ENCODE measurements around the gene ANGEL1. TPM values are rescaled to one million over a fixed set of nuclear protein-coding genes. Genes with fewer than 3 reads are reported as not detected.

The ANGEL1 gene
- total and polyA plus RNA-seq, 2 of the 13 experiments (the other 11 are each of a cell fraction or from before 2014, with no cell fraction given), result 14.3 to 20.1 TPM

DNA sequence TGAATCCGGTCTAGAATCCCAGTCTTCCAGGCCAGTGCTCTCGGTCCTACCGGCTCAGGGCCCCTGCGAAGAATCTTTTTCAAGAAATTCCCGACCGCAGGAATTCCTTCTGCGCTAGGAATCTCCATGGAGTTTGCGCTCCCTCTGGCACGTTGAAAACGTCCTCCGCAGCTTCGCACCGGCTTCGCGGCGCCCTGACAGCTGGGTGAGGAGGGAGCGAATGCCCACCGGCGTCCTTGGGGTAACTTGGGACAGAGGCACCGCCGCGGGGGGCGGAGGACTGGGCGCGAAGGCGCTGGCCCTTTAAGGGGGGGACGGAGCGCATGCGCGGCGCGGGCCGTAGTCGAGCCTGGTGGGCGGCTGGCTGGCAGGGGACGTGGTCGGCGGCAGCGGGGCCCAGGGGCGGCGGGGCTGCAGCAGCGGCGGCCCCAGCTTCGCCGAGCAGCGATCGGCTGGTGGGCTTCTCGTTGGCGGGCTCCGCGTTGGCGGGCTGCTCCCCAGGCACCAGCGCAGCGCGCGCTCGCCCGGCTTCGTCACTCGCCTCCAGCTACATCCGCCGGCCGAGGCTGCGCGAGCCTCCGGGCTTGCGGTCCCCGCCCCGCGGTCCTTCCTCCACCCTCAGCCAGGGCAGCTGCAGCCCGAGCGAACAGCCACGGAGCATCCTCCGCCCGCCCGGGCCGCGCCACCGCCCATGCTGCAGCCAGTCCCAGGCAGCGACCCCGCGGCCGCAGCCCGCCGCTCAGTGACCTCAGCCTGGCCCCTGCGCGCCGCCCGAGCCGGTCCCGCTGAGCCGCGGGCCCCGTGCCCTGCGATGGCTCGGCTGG, 51.3 kb downstream of the ANGEL1 start, which contains the start of gene VASH1 (continued):
- TF ChIP-seq, protein P1, sequence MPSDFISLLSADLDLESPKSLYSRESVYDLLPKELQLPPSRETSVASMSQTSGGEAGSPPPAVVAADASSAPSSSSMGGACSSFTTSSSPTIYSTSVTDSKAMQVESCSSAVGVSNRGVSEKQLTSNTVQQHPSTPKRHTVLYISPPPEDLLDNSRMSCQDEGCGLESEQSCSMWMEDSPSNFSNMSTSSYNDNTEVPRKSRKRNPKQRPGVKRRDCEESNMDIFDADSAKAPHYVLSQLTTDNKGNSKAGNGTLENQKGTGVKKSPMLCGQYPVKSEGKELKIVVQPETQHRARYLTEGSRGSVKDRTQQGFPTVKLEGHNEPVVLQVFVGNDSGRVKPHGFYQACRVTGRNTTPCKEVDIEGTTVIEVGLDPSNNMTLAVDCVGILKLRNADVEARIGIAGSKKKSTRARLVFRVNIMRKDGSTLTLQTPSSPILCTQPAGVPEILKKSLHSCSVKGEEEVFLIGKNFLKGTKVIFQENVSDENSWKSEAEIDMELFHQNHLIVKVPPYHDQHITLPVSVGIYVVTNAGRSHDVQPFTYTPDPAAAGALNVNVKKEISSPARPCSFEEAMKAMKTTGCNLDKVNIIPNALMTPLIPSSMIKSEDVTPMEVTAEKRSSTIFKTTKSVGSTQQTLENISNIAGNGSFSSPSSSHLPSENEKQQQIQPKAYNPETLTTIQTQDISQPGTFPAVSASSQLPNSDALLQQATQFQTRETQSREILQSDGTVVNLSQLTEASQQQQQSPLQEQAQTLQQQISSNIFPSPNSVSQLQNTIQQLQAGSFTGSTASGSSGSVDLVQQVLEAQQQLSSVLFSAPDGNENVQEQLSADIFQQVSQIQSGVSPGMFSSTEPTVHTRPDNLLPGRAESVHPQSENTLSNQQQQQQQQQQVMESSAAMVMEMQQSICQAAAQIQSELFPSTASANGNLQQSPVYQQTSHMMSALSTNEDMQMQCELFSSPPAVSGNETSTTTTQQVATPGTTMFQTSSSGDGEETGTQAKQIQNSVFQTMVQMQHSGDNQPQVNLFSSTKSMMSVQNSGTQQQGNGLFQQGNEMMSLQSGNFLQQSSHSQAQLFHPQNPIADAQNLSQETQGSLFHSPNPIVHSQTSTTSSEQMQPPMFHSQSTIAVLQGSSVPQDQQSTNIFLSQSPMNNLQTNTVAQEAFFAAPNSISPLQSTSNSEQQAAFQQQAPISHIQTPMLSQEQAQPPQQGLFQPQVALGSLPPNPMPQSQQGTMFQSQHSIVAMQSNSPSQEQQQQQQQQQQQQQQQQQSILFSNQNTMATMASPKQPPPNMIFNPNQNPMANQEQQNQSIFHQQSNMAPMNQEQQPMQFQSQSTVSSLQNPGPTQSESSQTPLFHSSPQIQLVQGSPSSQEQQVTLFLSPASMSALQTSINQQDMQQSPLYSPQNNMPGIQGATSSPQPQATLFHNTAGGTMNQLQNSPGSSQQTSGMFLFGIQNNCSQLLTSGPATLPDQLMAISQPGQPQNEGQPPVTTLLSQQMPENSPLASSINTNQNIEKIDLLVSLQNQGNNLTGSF (CRISPR knock-in tag; IDR thresholded peaks at IDR 0.05), result peak; percentile 50; the same call in 1 of the 2 replicates
- TF ChIP-seq ZSCAN21 (CRISPR knock-in tag; IDR thresholded peaks at IDR 0.05; ENCODE audit: borderline replicate concordance), result peak; percentile 25; the same call in 1 of the 2 replicates
- TF ChIP-seq MAF1 (CRISPR knock-in tag; IDR thresholded peaks at IDR 0.05; ENCODE audit: borderline replicate concordance), result no peak
- no peak for TF ChIP-seq ZNF660 (CRISPR knock-in tag; IDR thresholded peaks at IDR 0.05; ENCODE audit: borderline replicate concordance, low read depth)
- TF ChIP-seq ZZZ3 (CRISPR knock-in tag; IDR thresholded peaks at IDR 0.05; ENCODE audit: borderline replicate concordance), result no peak
- no peak for TF ChIP-seq HDAC6 (IDR thresholded peaks at IDR 0.05; ENCODE audit: low read depth, low read length)
- TF ChIP-seq EED (CRISPR knock-in tag; IDR thresholded peaks at IDR 0.05), result peak; percentile 57; the same call in 1 of the 2 replicates
- TF ChIP-seq, protein P2, sequence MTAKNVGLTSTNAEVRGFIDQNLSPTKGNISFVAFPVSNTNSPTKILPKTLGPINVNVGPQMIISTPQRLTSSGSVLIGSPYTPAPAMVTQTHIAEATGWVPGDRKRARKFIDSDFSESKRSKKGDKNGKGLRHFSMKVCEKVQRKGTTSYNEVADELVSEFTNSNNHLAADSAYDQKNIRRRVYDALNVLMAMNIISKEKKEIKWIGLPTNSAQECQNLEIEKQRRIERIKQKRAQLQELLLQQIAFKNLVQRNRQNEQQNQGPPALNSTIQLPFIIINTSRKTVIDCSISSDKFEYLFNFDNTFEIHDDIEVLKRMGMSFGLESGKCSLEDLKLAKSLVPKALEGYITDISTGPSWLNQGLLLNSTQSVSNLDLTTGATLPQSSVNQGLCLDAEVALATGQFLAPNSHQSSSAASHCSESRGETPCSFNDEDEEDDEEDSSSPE (CRISPR knock-in tag; IDR thresholded peaks at IDR 0.05), result peak; percentile 23
- TF ChIP-seq PHF8 (CRISPR knock-in tag; IDR thresholded peaks at IDR 0.05), result peak; percentile 19; the same call in 1 of the 2 replicates
- TF ChIP-seq, protein P3, sequence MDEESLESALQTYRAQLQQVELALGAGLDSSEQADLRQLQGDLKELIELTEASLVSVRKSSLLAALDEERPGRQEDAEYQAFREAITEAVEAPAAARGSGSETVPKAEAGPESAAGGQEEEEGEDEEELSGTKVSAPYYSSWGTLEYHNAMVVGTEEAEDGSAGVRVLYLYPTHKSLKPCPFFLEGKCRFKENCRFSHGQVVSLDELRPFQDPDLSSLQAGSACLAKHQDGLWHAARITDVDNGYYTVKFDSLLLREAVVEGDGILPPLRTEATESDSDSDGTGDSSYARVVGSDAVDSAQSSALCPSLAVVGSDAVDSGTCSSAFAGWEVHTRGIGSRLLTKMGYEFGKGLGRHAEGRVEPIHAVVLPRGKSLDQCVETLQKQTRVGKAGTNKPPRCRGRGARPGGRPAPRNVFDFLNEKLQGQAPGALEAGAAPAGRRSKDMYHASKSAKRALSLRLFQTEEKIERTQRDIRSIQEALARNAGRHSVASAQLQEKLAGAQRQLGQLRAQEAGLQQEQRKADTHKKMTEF (CRISPR knock-in tag; IDR thresholded peaks at IDR 0.05), result 0 out of 2 replicates have a peak, but pooled peaks have one; percentile 26
- TF ChIP-seq ZIK1 (CRISPR knock-in tag; IDR thresholded peaks at IDR 0.05; ENCODE audit: borderline replicate concordance, low read depth), result 0 out of 2 replicates have a peak, but pooled peaks have one; percentile 26
- TF ChIP-seq, protein P4, sequence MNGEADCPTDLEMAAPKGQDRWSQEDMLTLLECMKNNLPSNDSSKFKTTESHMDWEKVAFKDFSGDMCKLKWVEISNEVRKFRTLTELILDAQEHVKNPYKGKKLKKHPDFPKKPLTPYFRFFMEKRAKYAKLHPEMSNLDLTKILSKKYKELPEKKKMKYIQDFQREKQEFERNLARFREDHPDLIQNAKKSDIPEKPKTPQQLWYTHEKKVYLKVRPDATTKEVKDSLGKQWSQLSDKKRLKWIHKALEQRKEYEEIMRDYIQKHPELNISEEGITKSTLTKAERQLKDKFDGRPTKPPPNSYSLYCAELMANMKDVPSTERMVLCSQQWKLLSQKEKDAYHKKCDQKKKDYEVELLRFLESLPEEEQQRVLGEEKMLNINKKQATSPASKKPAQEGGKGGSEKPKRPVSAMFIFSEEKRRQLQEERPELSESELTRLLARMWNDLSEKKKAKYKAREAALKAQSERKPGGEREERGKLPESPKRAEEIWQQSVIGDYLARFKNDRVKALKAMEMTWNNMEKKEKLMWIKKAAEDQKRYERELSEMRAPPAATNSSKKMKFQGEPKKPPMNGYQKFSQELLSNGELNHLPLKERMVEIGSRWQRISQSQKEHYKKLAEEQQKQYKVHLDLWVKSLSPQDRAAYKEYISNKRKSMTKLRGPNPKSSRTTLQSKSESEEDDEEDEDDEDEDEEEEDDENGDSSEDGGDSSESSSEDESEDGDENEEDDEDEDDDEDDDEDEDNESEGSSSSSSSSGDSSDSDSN (CRISPR knock-in tag; IDR thresholded peaks at IDR 0.05), result peak; percentile 60; the same call in 1 of the 2 replicates
- TF ChIP-seq HES4 (CRISPR knock-in tag; IDR thresholded peaks at IDR 0.05; ENCODE audit: borderline replicate concordance), result peak; percentile 58; the same call in 1 of the 2 replicates

Measured in HepG2 (cell line).